Dendritic cell treated with granulocyte-macrophage colony-stimulating factor and Interleukin-4, amounts not matched to agents 40 ng/mL and 50 ng/mL, for 4 days (primary cell): ENCODE data around the gene SMAD9.
"Not testable (repeated sequence)": the region's sequence is repeated elsewhere in the genome, so short reads cannot be mapped to it uniquely, and the experiment has no call there.

Source experiments
- H3K27ac Mint-ChIP-seq: one replicate; pipeline ENCODE4 v1.8.0; 2022; ENCODE audit warnings: mild to moderate bottlenecking, mixed read lengths
- H3K27me3 Mint-ChIP-seq: one replicate; pipeline ENCODE4 v1.8.0; 2022; ENCODE audit warnings: mild to moderate bottlenecking, mixed read lengths
- H3K36me3 Mint-ChIP-seq: one replicate; pipeline ENCODE4 v1.8.0; 2022; ENCODE audit warnings: low read depth, mixed read lengths
- H3K4me1 Mint-ChIP-seq: one replicate; pipeline ENCODE4 v1.8.0; 2022; ENCODE audit warnings: low read depth, mixed read lengths
- H3K4me3 Mint-ChIP-seq: one replicate; pipeline ENCODE4 v1.8.0; 2022; ENCODE audit warnings: mild to moderate bottlenecking, moderate library complexity, mixed read lengths
- H3K9me3 Mint-ChIP-seq: one replicate; pipeline ENCODE4 v1.8.0; 2022; ENCODE audit warnings: mixed read lengths
- intact Hi-C: fragments of 100-400 bp; cut with micrococcal nuclease; formaldehyde crosslinking; loops from one replicate; pipeline ENCODE4 v1.15.0; 2022

SMAD9 gene

DNA sequence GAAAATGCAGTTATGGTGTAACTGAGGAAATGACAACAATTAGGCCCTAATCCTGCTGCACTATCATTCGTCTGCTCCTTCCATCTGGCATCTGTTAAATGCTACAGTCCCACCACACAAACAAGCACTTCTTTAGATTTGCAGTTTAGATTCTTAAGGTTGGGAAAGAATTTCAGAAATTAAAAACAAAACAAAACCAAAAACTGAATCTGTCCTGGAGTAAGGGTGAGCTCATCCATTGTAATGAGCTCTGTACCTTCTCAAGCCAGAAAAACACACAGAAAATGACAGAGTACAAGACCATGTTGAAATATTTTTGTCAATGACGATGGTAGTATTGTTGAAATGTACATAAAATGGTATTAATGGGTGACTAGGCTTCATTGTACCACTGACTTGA lies 28.3 kb downstream of the SMAD9 start:
- Mint-ChIP-seq H3K4me1 (no peaks in the 10 kb centered on the region), H3K27me3 (no peaks in the 10 kb centered on the region), H3K4me3 (no peak overlapping the region), H3K27ac (no peak overlapping the region), H3K36me3 (no peaks in the 10 kb centered on the region), H3K9me3 (peaks cover 21% of the 10 kb centered on the region)
- intact Hi-C loops: no loop called here

- Mint-ChIP-seq H3K36me3 (no peaks in the 10 kb centered on the region), H3K4me3 (no peak overlapping the region), H3K9me3 (peaks cover 26% of the 10 kb centered on the region), H3K27me3 (peaks cover 2% of the 10 kb centered on the region), H3K27ac (no peak overlapping the region), H3K4me1 (no peaks in the 10 kb centered on the region)
- intact Hi-C loops: no loop called here
Measured at GRCh38 chr13:36888645-36889044, 31.4 kb downstream of the SMAD9 start.

GRCh38 chr13:36887758-36888521 lies 32.1 kb downstream of the SMAD9 start:
- intact Hi-C loops: no loop called here
- Mint-ChIP-seq H3K4me1 (no peaks in the 10 kb centered on the region), H3K27me3 (peaks cover 2% of the 10 kb centered on the region), H3K9me3 (peaks cover 26% of the 10 kb centered on the region), H3K27ac (no peak overlapping the region), H3K4me3 (no peak overlapping the region), H3K36me3 (no peaks in the 10 kb centered on the region)

DNA sequence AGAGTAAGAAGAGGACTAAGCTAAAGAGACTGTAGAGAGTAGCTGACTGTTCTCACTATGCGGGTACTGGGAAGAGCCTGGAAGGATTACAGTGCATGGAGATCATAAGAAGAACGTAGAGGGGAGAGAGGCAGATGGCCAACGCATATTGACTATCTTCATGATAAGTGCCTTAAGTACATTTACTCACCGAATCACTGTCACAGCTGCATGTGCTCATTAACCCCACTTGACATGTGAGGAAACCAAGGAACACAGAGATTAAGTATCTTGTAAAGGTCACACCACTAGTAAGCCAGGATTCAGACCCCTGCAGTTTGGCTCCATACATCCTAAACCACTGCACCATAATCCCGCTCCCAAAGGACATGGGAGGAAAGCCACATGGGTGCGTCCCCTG lies 34.1 kb downstream of the SMAD9 start:
- no peaks in the 10 kb centered on the region for H3K4me1 Mint-ChIP-seq
- H3K27me3 Mint-ChIP-seq: peaks cover 2% of the 10 kb centered on the region
- peaks cover 26% of the 10 kb centered on the region for H3K9me3 Mint-ChIP-seq
- no peaks in the 10 kb centered on the region for H3K36me3 Mint-ChIP-seq
- no peak overlapping the region for H3K27ac Mint-ChIP-seq
- H3K4me3 Mint-ChIP-seq: no peak overlapping the region
- intact Hi-C loops: no loop called here

GRCh38 chr13:36884235-36884634 lies 35.8 kb downstream of the SMAD9 start:
- Mint-ChIP-seq H3K9me3 (peaks cover 26% of the 10 kb centered on the region), H3K36me3 (no peaks in the 10 kb centered on the region), H3K4me1 (no peaks in the 10 kb centered on the region), H3K27me3 (peaks cover 2% of the 10 kb centered on the region), H3K27ac (no peak overlapping the region), H3K4me3 (no peak overlapping the region)
- intact Hi-C loops: no loop called here

GRCh38 chr13:36883824-36884223 lies 36.2 kb downstream of the SMAD9 start:
- H3K9me3 Mint-ChIP-seq: peaks cover 26% of the 10 kb centered on the region
- no peak overlapping the region for H3K4me3 Mint-ChIP-seq
- no peaks in the 10 kb centered on the region for H3K36me3 Mint-ChIP-seq
- intact Hi-C loops: no loop called here
- H3K27ac Mint-ChIP-seq: no peak overlapping the region
- H3K27me3 Mint-ChIP-seq: peaks cover 5% of the 10 kb centered on the region
- no peaks in the 10 kb centered on the region for H3K4me1 Mint-ChIP-seq

DNA sequence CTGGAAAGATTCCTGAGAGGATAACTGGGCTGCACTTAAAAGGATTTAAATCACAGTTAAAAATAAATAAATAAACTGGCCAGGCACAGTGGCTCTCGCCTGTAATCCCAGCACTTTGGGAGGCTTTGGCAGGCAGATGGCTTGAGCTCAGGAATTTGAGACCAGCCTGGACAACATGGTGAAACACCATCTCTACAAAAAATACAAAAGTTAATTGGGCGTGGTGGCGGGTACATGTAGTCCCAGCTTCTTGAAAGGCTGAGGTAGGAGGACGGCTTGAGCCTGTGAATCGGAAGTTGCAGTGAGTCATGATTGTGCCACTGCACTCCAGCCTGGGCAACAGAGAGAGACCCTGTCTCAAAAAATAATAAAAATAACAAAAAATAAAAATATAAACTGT lies 36.6 kb downstream of the SMAD9 start:
- H3K9me3 Mint-ChIP-seq: peaks cover 22% of the 10 kb centered on the region
- H3K4me3 Mint-ChIP-seq, intact Hi-C loops, H3K27ac Mint-ChIP-seq, H3K27me3 Mint-ChIP-seq, H3K4me1 Mint-ChIP-seq, H3K36me3 Mint-ChIP-seq: not testable (repeated sequence)

- Mint-ChIP-seq H3K27me3 (peaks cover 5% of the 10 kb centered on the region), H3K9me3 (peaks cover 17% of the 10 kb centered on the region), H3K27ac (no peak overlapping the region), H3K4me1 (no peaks in the 10 kb centered on the region), H3K4me3 (no peak overlapping the region), H3K36me3 (no peaks in the 10 kb centered on the region)
- intact Hi-C loops: no loop called here
Measured at GRCh38 chr13:36882829-36883390, 37.1 kb downstream of the SMAD9 start.

- no peaks in the 10 kb centered on the region for H3K4me1 Mint-ChIP-seq
- H3K9me3 Mint-ChIP-seq: no peaks in the 10 kb centered on the region
- peaks cover 3% of the 10 kb centered on the region for H3K27me3 Mint-ChIP-seq
- no peak overlapping the region for H3K4me3 Mint-ChIP-seq
- no peaks in the 10 kb centered on the region for H3K36me3 Mint-ChIP-seq
- no peak overlapping the region for H3K27ac Mint-ChIP-seq
- intact Hi-C loops: no loop called here
Measured at GRCh38 chr13:36880961-36881360, 39.1 kb downstream of the SMAD9 start.

DNA sequence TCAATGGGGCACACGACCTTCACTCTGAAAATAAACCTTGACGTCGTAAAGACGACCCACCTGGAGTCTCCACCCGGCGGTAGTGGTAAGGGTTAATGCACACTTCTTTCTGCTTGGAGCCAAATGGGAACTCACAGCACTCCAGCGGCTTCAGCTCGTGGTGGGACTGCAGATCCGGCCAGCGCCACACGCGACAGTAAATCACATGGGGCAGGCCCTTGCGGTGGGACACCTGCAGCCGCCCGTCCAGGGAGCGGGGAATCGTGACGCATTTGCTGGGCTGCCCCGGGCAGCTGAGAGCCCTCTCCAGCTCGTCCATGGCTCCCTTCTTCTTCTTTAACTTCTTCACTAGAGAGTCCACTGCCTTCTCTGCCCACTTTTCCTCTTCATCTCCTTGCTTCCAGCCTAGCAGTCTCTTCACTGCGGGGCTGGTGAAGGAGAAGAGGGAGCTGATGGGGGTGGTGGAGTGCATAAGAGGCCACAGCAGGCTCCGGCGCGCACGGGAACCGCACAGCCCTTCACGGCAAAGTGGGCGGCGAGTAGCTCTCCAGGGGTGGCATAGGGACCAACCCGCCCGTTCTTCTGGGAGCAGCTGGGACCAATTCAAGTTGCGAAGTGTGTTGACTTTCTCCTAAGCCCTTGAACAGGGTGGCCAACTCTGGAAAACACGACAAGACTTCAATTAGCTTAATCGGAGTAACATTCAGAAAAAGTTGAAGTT lies 40.7 kb downstream of the SMAD9 start:
- intact Hi-C loops: no loop called here
- Mint-ChIP-seq H3K27me3 (peaks cover 3% of the 10 kb centered on the region), H3K4me3 (no peak overlapping the region), H3K36me3 (no peaks in the 10 kb centered on the region), H3K27ac (no peak overlapping the region), H3K4me1 (no peaks in the 10 kb centered on the region), H3K9me3 (no peaks in the 10 kb centered on the region)

DNA sequence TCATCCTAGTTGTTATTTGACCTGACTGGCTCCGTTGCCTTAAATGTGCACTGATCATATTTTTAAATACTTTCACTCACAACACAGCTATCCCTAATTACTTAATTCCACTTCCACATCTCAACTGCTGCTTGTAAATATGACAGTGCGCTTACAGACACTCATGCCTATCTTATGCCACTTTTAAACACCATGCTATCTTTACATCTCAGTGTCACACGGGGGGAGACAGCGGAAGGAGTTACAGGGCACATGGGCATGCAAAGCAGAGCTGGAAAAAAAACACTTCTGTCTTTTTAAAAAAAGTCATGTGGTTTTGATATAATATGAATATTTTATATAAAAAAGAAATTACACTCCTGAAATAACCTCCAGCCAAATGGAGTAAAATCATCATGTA lies 44.1 kb downstream of the SMAD9 start:
- no peak overlapping the region for H3K27ac Mint-ChIP-seq
- no peak overlapping the region for H3K4me3 Mint-ChIP-seq
- H3K9me3 Mint-ChIP-seq: no peaks in the 10 kb centered on the region
- intact Hi-C loops: no loop called here
- H3K36me3 Mint-ChIP-seq: no peaks in the 10 kb centered on the region
- peaks cover 3% of the 10 kb centered on the region for H3K27me3 Mint-ChIP-seq
- no peaks in the 10 kb centered on the region for H3K4me1 Mint-ChIP-seq

DNA sequence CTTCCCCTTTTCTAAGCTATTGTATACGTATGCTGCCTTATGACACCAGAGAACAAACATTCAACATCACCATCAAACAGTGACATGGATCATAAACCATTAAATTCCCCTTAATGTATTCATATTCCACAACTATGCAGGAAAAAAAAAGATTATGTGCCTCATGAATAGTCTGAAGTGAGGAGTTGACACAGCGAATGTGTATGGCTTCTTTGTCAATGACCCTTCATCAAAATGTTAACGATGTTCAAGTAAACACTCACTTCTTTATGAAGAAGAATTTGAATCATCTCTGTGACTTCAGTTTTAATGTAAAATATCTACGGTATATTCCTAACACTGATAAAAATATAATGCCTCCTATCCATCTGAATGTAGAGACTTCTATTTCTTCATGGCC lies 44.6 kb downstream of the SMAD9 start:
- Mint-ChIP-seq H3K9me3 (no peaks in the 10 kb centered on the region), H3K27ac (no peak overlapping the region), H3K36me3 (no peaks in the 10 kb centered on the region), H3K27me3 (peaks cover 3% of the 10 kb centered on the region), H3K4me1 (no peaks in the 10 kb centered on the region), H3K4me3 (no peak overlapping the region)
- intact Hi-C loops: no loop called here

DNA sequence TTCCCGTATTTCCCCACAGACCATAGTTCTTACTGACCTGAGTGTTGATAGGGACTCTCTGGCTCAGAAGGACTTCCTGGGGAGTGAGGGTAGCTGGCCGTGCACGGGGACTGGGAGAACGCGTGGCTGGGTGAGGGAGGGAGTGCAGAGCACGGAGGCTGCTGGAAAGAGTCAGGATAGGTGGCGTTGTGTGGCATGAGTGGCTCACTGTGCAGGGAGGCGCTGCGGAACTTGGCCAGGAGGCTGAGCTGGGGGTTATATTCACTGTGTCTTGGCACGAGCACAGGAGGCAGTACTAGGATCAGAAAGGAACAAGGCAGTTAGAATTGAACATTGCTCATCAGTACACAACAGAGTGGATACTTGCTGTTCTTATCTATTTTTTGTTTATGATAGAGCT lies 47.4 kb downstream of the SMAD9 start:
- no peak overlapping the region for H3K4me3 Mint-ChIP-seq
- no peaks in the 10 kb centered on the region for H3K27me3 Mint-ChIP-seq
- H3K36me3 Mint-ChIP-seq: no peaks in the 10 kb centered on the region
- intact Hi-C loops: no loop called here
- H3K27ac Mint-ChIP-seq: no peak overlapping the region
- no peaks in the 10 kb centered on the region for H3K9me3 Mint-ChIP-seq
- no peaks in the 10 kb centered on the region for H3K4me1 Mint-ChIP-seq

GRCh38 chr13:36870050-36870692 lies 49.9 kb downstream of the SMAD9 start:
- no peaks in the 10 kb centered on the region for H3K27me3 Mint-ChIP-seq
- intact Hi-C loops: no loop called here
- no peaks in the 10 kb centered on the region for H3K9me3 Mint-ChIP-seq

More at GRCh38 chr13:36870050-36870692, 49.9 kb downstream of the SMAD9 start:
- no peak overlapping the region for H3K27ac Mint-ChIP-seq
- H3K36me3 Mint-ChIP-seq: no peaks in the 10 kb centered on the region
- H3K4me1 Mint-ChIP-seq: no peaks in the 10 kb centered on the region
- H3K4me3 Mint-ChIP-seq: no peak overlapping the region
